DMS114 treated with DMSO at 0.1 percent for 48 hours (cell line): ENCODE data around the gene VSIG8.
"Not testable (repeated sequence)": the region's sequence is repeated elsewhere in the genome, so short reads cannot be mapped to it uniquely, and the experiment has no call there.

Source experiments
- DNase-seq: peaks from one replicate; lab custom pipeline; 2025; ENCODE audit not compliant: unreplicated experiment; lab: John Stamatoyannopoulos, UW

Gene VSIG8, protein sequence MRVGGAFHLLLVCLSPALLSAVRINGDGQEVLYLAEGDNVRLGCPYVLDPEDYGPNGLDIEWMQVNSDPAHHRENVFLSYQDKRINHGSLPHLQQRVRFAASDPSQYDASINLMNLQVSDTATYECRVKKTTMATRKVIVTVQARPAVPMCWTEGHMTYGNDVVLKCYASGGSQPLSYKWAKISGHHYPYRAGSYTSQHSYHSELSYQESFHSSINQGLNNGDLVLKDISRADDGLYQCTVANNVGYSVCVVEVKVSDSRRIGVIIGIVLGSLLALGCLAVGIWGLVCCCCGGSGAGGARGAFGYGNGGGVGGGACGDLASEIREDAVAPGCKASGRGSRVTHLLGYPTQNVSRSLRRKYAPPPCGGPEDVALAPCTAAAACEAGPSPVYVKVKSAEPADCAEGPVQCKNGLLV

DNA sequence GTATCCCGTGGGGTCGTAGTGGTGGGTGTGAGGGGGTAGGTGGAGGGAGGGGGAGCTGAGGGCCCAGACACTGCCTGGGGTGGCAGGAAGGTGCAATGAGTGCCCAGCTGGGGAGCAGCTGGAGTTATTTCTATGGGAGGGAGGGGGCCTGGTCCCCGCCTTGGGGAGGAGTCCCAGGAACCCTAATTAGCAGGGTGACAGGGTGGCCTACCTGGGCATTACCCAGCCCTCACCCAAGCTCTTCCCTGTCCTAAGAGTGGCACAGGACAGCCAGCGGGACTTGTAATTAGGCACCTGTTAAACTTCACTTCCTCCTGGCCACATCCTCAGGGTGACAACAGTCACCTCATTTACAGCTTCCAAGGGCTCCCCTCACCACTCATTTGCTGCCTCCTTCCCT lies at the start of gene VSIG8:
Gene VSIG8, minus strand, starts transcription at position 101 of the 400 bp plus-strand sequence. CDS start 136 bp downstream, outside the sequence.
- no peak for DNase-seq

GRCh38 chr1:159911326-159912070 lies 49.0 kb upstream of the VSIG8 start:
- DNase-seq, result no peak

DNA sequence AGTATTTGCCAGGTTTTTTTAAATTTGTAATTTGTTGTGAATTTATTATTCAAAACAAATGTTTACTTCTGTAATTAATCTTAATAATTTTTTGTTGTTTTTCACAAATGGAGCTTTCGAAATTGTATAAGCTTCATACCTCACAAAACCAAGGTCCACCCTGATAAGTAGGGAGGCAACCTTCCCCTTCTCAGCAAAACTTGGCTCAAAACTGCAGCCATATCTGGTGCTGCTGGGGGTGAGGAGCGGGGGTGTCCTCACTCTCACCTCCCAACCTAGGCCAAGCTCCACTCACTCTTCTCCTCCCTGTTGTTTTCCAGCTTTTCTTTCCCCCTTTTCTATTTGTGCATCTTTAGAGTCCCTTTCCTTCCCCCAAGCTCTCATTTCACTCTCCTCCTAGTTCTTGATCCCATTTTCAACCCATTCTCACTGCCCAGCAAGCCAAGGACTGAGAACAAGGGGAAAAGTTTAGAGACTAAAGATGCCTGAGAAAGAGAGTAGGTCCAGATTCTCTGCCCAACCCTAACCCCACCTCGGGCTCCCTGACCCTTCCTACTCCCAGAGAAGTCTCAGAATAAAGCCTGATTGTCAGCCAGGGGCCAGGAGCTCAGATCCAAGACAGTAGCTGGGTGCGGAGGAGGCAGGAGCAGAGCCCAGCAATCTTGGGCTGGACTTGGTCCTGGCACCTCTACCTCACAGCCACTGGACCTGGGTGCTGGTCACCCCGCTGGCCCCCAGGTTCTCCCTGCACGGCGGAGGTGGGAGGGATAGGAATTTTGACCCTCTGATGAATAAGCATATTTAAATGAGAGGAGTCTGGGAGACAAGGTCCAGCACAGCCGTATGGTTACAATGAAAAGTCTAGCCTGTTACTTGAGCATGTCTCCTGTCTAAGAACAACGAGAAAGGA lies 45.8 kb upstream of the VSIG8 start:
- no peak for DNase-seq

GRCh38 chr1:159906960-159907359 lies 44.5 kb upstream of the VSIG8 start:
- no peak for DNase-seq

DNA sequence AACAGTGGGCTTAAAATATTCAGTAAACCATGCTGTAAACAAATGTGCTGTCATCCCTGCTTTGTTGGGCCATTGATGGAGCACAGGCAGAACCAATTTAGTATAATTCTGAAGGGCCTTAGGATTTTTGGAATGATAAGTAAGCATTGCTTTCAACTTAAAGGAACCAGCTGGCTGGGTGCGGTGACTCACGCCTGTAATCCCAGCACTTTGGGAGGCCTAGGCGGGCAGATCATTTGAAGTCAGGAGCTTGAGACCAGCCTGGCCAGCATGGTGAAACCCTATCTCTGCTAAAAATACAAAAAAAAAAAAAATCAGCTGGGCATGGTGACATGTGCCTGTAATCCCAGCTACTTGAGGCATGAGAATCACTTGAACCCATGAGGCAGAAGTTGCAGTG lies 41.6 kb upstream of the VSIG8 start:
- DNase-seq, result not testable (repeated sequence)

DNA sequence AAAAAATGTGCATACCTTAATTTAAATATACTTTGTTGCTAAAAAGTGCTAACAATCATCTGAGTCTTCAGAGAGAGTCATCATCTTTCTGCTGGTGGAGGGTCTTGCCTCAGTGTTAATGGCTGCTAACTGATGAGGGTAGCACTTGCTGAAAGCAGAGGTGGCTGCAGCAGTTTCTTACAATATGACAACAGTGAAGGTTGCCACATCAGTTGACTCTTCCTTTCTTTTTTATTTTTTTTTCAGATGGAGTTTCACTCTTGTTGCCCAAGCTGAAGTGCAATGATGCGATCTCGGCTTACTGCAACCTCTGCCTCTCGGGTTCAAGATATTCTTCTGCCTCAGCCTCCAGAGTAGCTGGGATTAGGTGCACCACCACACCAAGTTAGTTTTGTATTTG lies 40.1 kb upstream of the VSIG8 start:
- no peak for DNase-seq

GRCh38 chr1:159900755-159901360 lies 38.4 kb upstream of the VSIG8 start:
- no peak for DNase-seq

DNA sequence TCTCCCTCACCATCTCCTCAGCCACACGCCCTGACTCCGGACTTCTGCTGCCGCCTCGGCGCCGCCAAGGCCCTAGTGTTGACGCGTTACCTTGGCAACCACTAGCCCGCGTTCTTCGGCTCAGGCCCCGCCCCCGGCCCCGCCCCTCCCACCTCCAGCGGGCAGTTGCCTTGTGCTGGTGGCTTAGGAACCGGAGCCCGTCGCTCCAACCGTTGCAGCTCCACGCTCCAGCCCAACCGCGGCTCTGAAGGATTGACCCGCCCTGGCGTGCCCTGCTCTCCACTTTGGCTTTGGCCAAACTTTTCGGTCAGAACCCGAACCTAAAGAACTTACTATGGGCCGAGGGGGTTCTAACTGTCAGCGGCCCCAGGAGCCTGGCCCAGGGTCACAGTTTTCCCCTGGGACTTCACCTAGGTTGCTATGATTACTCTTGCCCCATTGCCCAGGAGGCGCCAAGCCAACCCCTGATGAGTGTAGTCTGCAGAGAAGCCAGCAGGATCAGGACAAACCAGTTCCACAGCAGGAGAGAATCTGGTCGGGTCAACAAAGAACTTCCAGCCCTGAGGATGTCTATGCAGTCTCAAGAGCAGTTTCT lies 37.7 kb upstream of the VSIG8 start, which contains the start of gene CFAP45:
Gene CFAP45, minus strand, starts transcription at position 80 of the 595 bp plus-strand sequence. Its CDS starts 67 bp downstream, at position 13.
- no peak for DNase-seq

DNA sequence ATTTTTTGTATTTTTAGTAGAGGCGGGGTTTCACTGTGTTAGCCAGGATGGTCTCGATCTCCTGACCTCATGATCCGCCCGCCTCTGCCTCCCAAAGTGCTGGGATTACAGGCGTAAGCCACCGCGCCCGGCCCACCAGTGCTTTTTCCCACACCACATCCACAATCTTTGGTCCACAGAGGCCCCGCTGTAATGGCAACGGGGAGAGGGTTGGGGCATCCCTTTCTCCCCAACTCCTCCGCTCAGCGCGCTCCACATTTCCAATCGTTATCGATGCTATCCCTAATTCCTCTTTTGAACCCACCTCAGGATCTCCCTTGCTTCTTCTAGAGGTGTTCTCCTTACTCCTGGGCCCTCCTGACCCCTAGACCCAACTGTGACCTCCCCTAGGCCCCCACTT lies 37.2 kb upstream of the VSIG8 start:
- DNase-seq, result not testable (repeated sequence)

DNA sequence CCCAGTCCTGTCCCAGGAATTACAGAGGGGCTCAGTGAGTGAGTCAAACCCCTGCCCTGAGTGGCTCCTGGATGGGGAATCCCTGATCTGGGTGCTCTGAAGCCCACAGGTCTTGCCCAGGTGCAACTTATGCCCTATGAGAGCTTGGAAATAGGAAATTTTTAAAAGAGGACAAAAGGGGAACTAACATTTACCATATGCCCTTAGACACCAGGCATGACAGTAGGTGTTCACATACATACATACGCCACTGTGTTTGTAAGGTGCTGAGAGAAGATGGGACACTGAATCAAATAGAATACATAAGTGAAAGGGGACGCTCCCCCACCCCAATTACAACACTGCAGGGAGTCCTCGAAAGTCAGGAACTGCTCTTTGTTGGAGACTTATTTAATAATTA lies 36.1 kb upstream of the VSIG8 start:
- DNase-seq, result no peak

GRCh38 chr1:159897962-159898361 lies 35.5 kb upstream of the VSIG8 start:
- no peak for DNase-seq

- no peak for DNase-seq
These were observed 34.1 kb upstream of the VSIG8 start for GRCh38 chr1:159896546-159896930.

GRCh38 chr1:159895836-159896545 lies 33.5 kb upstream of the VSIG8 start:
- DNase-seq, result no peak

- DNase-seq, result no peak
These were observed 32.8 kb upstream of the VSIG8 start for GRCh38 chr1:159895286-159895685.

GRCh38 chr1:159892944-159893343 lies 30.5 kb upstream of the VSIG8 start:
- DNase-seq, result no peak

- DNase-seq, result peak; percentile 88
These were observed 29.1 kb upstream of the VSIG8 start for GRCh38 chr1:159891275-159892157.

- no peak for DNase-seq
These were observed 27.9 kb upstream of the VSIG8 start for GRCh38 chr1:159890390-159890789.

DNA sequence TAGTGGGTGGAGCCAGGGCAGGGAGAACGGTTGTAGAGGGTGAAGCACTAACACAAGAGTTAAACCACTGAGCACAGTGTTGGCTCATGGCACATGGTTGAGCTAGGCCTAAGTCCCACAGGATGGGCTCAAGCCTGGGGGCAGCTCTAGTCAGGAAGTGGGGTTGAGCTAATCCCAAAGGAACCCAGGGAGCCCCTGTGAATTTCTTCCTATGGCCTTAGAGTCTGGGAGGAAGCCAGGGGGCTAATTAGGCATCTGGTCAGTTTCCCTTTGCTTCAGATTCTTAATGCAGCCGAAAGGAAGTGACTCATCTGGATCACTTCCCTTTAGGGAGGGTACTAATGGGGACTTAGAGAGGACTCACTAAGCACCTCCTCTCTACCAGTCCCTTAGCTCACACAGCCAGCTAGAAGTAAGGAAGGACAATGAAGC lies 27.4 kb upstream of the VSIG8 start:
- DNase-seq, result no peak

GRCh38 chr1:159889202-159889601 lies 26.7 kb upstream of the VSIG8 start:
- DNase-seq, result no peak
